BLaER1 (cell line): ENCODE data around the gene PCOLCE2.

Experiments used
- H3K27ac ChIP-seq: shearing (Covaris generic); formaldehyde crosslinking; 2 replicates; pipeline ENCODE4 v1.8.1; 2022
- H3K27me3 ChIP-seq: shearing (Covaris generic); formaldehyde crosslinking; 2 replicates; pipeline ENCODE4 v1.8.1; 2022
- H3K36me3 ChIP-seq: shearing (Covaris generic); formaldehyde crosslinking; 2 replicates; pipeline ENCODE4 v1.8.1; 2022
- H3K4me1 ChIP-seq: shearing (Covaris generic); formaldehyde crosslinking; 2 replicates; pipeline ENCODE4 v1.8.1; 2022
- H3K4me2 ChIP-seq: shearing (Covaris generic); formaldehyde crosslinking; 2 replicates; pipeline ENCODE4 v1.8.1; 2022
- H3K4me3 ChIP-seq: shearing (Covaris generic); formaldehyde crosslinking; 2 replicates; pipeline ENCODE4 v1.8.1; 2022
- H3K9ac ChIP-seq: shearing (Covaris generic); formaldehyde crosslinking; 2 replicates; pipeline ENCODE4 v1.8.1; 2022
- H3K9me3 ChIP-seq: shearing (Covaris generic); formaldehyde crosslinking; 2 replicates; pipeline ENCODE4 v1.8.1; 2022
- H4K20me1 ChIP-seq: shearing (Covaris generic); formaldehyde crosslinking; 2 replicates; pipeline ENCODE4 v1.8.1; 2022
- Cebpa-rat ChIP-seq: shearing (Covaris generic); IDR thresholded peaks from 2 replicates; pipeline ENCODE4 v1.8.1; 2022

PCOLCE2 gene

DNA sequence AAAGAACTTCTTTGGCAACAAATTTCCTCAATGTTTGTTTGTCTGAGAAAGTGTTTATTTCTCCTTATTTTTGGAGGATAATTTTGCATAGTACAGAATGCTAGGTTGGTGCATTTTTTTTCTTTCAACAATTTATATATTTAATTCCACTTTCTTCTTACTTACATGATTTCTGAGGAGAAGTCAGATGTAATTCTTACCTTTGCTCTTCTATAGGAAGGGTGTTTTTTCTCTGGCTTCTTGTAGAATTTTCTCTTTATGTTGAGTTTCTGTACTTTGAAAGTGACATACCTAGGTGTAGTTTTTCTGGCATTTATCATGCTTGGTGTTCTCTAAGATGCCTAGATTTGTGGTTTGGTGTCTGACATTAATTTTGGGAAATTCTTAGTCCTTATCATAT, 34.8 kb upstream of the PCOLCE2 start:
- Histone ChIP-seq H3K27me3 (no peaks in the 10 kb centered on the region), H4K20me1 (no peaks in the 10 kb centered on the region), H3K9me3 (no peaks in the 10 kb centered on the region), H3K4me3 (no peak overlapping the region), H3K36me3 (no peaks in the 10 kb centered on the region), H3K4me1 (no peaks in the 10 kb centered on the region), H3K27ac (no peak overlapping the region), H3K4me2 (no peak overlapping the region), H3K9ac (no peak overlapping the region)
- no peak for TF ChIP-seq Cebpa-rat

DNA sequence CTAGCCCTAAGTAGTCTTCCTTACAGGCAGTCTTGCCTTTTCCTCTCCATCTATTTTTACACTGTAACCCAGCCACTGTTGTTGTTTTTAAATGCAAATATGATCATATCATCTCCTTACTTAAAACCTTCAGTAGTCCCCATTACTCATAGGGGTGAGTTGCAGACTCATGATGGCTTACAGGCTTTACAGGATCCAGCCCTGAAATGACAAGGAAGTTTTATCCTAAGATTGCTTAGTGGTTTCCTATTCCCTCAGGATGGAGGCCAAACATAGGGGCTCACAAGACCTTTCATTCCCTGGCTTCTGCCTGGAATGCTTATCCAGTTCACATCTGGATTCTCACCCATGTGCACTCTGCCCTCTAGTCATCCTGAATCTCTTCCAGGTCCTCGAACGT, 27.7 kb upstream of the PCOLCE2 start:
- Histone ChIP-seq H3K4me3 (no peak overlapping the region), H4K20me1 (no peaks in the 10 kb centered on the region), H3K27me3 (no peaks in the 10 kb centered on the region), H3K4me1 (no peaks in the 10 kb centered on the region), H3K4me2 (no peak overlapping the region), H3K9me3 (no peaks in the 10 kb centered on the region), H3K9ac (no peak overlapping the region), H3K27ac (no peak overlapping the region), H3K36me3 (no peaks in the 10 kb centered on the region)
- TF ChIP-seq Cebpa-rat = no peak

DNA sequence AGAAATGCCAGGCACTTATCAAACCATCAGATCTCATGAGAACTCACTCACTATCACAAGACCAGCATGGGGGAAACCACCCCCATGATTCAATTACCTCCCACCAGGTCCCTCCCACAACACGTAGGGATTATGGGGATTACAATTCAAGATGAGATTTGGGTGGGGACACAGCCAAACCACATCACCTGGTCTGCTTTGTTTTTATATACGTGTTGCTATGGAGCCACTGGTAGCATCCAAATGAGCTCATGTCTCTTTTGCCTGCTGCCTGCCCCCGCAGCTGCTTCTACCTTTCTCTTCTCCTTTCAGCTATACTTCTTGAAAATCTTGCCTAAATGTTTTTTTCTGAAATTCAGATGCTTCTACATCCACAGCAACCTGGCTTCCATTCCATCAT, 26.8 kb upstream of the PCOLCE2 start:
- Histone ChIP-seq H3K4me3 (no peak overlapping the region), H3K27ac (no peak overlapping the region), H4K20me1 (no peaks in the 10 kb centered on the region), H3K9ac (no peak overlapping the region), H3K36me3 (no peaks in the 10 kb centered on the region), H3K4me2 (no peak overlapping the region), H3K27me3 (no peaks in the 10 kb centered on the region), H3K9me3 (no peaks in the 10 kb centered on the region), H3K4me1 (no peaks in the 10 kb centered on the region)
- no peak for TF ChIP-seq Cebpa-rat

DNA sequence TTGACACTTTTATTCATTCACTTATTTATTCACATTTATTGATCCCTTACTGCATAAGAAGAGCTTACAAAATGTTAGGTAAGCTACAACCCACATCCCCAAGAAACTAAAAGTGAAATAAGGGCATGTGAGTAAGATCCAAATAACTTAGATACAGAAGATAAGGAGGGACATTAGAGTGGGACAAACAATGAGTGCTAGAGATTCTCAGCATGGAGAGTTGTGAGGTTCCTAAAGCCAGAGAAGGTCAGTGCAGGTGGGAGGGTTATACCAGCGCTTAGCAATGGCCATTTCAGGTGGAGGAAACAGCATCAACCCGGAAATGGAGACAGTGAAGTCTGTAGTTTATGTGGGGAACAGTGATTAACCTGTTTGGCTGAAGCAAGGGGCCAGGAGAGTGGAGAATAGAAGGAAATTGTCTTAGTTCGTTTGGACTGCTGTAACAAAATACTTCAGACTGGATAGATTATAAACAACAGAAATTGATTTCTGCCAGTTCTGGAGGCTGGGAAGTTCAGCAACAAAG, 25.5 kb upstream of the PCOLCE2 start:
- H3K36me3 ChIP-seq = no peaks in the 10 kb centered on the region
- H4K20me1 ChIP-seq = no peaks in the 10 kb centered on the region
- H3K4me1 ChIP-seq = no peaks in the 10 kb centered on the region
- no peaks in the 10 kb centered on the region for H3K27me3 ChIP-seq
- no peak overlapping the region for H3K4me2 ChIP-seq
- no peak overlapping the region for H3K4me3 ChIP-seq
- H3K27ac ChIP-seq = no peak overlapping the region
- no peak for TF ChIP-seq Cebpa-rat
- no peaks in the 10 kb centered on the region for H3K9me3 ChIP-seq
- no peak overlapping the region for H3K9ac ChIP-seq

DNA sequence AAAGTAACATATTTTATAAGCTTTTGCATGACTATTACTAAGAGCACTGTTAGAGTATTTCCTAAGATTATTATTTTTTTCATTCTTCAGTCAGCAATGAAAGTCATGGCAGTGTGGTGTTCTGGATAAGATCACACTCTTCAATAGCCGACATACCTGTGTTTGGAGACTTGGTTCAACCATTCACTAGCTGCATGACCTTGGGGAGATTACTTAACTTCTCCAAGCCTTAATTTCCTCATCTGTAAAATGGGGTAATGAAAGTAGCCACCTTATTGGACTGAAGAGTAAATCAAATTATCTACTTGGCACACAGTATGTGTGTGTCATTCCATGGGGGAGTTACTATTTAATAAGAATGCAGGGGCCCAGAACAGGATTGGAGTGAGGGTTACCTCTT, 24.5 kb upstream of the PCOLCE2 start:
- H3K4me2 ChIP-seq = no peak overlapping the region
- no peak overlapping the region for H3K4me3 ChIP-seq
- H3K9ac ChIP-seq = no peak overlapping the region
- H4K20me1 ChIP-seq = no peaks in the 10 kb centered on the region
- H3K9me3 ChIP-seq = no peaks in the 10 kb centered on the region
- no peak overlapping the region for H3K27ac ChIP-seq
- H3K27me3 ChIP-seq = no peaks in the 10 kb centered on the region
- H3K36me3 ChIP-seq = no peaks in the 10 kb centered on the region
- no peaks in the 10 kb centered on the region for H3K4me1 ChIP-seq
- TF ChIP-seq Cebpa-rat = no peak

DNA sequence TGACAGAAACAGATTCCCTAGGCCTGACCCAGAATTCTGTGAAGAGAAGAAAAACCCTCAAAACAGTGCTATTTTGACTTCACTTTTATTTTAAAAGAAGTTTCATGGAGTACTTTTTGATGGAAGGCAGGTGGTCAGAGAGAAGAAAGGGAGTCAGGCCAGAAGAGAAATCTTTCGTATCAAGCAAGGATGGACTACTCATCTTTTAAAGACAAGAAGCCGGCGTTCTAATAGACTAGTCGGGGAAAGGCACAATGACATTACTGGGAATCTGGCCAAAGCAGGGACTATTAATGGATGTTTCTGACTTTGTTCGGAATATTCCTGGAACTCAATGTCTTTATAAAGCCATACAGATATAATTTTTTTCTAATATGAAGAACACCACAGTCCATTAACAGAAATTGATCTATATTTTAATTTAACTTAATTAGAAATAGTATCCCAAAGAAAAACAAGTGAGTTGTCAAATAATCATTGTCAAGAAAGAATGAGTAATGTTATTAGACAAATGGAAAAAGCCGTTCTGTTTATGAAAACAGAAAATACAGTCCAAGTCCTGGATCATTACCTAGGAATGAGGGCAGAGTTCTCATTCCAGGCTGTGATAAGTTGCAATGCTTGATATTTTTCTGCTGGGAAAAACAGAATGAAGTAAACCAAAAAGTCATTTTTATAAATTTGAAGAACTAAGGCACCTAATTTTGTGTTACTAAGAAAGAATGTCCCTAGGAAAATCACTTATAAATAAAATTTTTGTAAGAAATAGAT, 23.7 kb upstream of the PCOLCE2 start:
- H3K9me3 ChIP-seq = no peaks in the 10 kb centered on the region
- no peaks in the 10 kb centered on the region for H3K4me1 ChIP-seq
- H3K9ac ChIP-seq = no peak overlapping the region
- H4K20me1 ChIP-seq = no peaks in the 10 kb centered on the region
- no peak overlapping the region for H3K4me3 ChIP-seq
- H3K27me3 ChIP-seq = no peaks in the 10 kb centered on the region
- H3K4me2 ChIP-seq = no peak overlapping the region
- no peak for TF ChIP-seq Cebpa-rat
- H3K27ac ChIP-seq = no peak overlapping the region
- no peaks in the 10 kb centered on the region for H3K36me3 ChIP-seq

DNA sequence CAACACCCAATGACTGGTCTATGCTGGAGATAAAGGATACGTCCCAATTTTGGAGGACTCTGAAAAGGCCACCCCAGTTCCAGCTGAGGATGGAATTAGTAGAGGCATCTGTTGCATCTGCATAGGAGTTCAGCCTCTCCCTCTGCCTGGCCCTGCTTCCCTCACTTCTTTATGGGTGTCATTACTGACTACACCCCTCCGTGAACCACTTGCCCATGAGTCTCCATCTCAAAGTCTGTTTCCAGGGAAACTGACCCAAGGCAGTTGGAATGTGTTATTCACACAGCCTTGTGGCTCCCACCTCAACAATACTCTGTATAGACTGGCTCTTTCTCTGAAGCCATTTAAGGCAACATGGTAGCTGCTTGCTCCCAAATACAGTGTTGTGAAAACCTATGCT, 21.4 kb upstream of the PCOLCE2 start:
- no peaks in the 10 kb centered on the region for H3K9me3 ChIP-seq
- no peak for TF ChIP-seq Cebpa-rat
- no peaks in the 10 kb centered on the region for H3K27me3 ChIP-seq
- no peak overlapping the region for H3K27ac ChIP-seq
- H3K9ac ChIP-seq = no peak overlapping the region
- H3K4me2 ChIP-seq = no peak overlapping the region
- no peaks in the 10 kb centered on the region for H3K36me3 ChIP-seq
- H3K4me3 ChIP-seq = no peak overlapping the region
- no peaks in the 10 kb centered on the region for H3K4me1 ChIP-seq
- no peaks in the 10 kb centered on the region for H4K20me1 ChIP-seq

DNA sequence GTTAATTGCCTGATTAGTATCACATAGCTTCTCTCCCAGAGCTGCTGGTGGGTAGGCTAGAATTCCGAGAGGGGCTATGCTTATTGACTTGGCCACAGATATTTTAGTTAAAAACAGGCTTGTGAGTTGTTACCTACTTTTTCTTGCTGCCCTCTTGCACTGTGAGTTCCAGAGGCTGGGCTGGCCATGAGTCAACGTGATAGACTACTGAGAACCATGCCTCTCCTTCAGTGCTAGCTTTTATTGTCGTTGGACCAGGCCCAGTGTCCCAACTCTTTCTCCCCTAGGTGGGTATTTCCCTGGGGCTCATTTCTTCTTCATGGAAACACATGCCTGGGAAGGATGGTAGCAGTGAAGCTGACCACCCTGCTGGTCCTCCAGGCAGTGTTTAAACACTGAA, 20.4 kb upstream of the PCOLCE2 start:
- no peaks in the 10 kb centered on the region for H3K4me1 ChIP-seq
- no peak overlapping the region for H3K4me3 ChIP-seq
- no peak for TF ChIP-seq Cebpa-rat
- H3K27me3 ChIP-seq = no peaks in the 10 kb centered on the region
- no peaks in the 10 kb centered on the region for H3K9me3 ChIP-seq
- no peak overlapping the region for H3K4me2 ChIP-seq
- H3K9ac ChIP-seq = no peak overlapping the region
- H4K20me1 ChIP-seq = no peaks in the 10 kb centered on the region
- no peaks in the 10 kb centered on the region for H3K36me3 ChIP-seq
- no peak overlapping the region for H3K27ac ChIP-seq

DNA sequence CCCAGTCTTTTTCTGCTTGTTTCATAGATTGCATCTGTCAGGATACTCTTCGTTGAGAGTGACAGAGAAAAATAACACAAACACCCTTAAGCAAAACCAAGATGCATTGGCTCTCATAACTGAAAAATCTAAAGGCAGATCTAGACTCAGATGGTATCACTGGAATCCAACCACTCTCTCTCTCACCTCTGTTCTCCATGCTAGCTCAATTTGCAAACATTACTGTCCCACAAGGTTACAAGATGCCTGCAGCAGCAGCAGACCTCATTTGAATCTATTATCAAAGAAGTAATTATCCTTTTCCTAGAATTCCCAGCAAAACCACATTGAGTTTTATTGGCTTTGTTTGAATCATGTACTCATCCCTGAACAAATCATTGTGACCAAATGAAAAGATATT, 19.1 kb upstream of the PCOLCE2 start:
- no peaks in the 10 kb centered on the region for H4K20me1 ChIP-seq
- H3K9ac ChIP-seq = no peak overlapping the region
- H3K4me2 ChIP-seq = no peak overlapping the region
- no peaks in the 10 kb centered on the region for H3K9me3 ChIP-seq
- no peak overlapping the region for H3K27ac ChIP-seq
- H3K4me3 ChIP-seq = no peak overlapping the region
- H3K36me3 ChIP-seq = no peaks in the 10 kb centered on the region
- no peaks in the 10 kb centered on the region for H3K27me3 ChIP-seq
- no peaks in the 10 kb centered on the region for H3K4me1 ChIP-seq
- TF ChIP-seq Cebpa-rat = no peak

DNA sequence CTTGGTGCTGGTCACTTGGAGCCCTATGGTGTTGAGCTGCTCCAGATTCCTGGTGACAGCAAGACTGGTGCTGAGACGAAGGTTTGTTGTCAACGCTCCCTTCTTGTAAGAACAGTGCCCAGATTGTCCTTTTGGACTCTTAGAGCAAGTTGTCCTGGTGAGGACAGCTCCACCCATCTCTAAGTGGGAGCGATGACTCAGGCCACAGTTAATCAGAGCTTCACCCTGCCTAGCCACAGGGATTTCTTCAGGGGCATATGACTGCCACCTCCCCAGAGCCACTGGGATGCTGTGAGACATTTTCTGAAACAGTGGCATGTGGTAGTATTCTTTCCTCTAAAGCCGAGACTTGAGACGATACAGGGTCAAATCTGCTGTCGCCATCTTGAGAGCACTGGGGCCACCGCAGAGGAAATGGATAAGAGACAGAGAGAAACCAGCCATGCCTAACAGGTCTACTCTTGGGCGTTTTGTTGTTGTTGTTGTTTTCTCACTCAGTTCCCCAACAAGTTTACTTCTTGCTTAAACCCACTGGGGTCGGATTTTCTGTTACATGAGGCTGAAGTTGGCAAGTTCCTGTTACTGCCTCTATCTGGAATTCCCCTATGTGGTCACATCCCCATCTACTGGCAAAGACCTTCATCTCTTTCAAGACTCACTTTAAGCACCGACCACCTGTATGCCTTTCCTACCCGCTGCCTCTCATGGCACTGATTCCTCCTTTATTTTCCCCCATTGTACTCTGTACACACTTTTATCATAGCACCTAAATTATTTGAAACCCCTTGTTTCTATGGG, 16.0 kb upstream of the PCOLCE2 start:
- no peak overlapping the region for H3K4me2 ChIP-seq

More for the DNA sequence above, 16.0 kb upstream of the PCOLCE2 start:
- no peaks in the 10 kb centered on the region for H3K9me3 ChIP-seq
- H4K20me1 ChIP-seq = no peaks in the 10 kb centered on the region
- H3K27me3 ChIP-seq = no peaks in the 10 kb centered on the region
- H3K9ac ChIP-seq = no peak overlapping the region
- H3K4me3 ChIP-seq = no peak overlapping the region
- H3K27ac ChIP-seq = no peak overlapping the region
- no peak for TF ChIP-seq Cebpa-rat
- H3K4me1 ChIP-seq = no peaks in the 10 kb centered on the region
- no peaks in the 10 kb centered on the region for H3K36me3 ChIP-seq
